ENCODE results near the gene MLYCD. TPM values are rescaled to one million over a fixed set of nuclear protein-coding genes. Genes with fewer than 3 reads are reported as not detected.

The MLYCD gene
- total RNA-seq, 2 donors from 2014 or later = 19.2 to 29.3 TPM

- Histone ChIP-seq H3K4me1 (peaks cover 31% of the 10 kb centered on the region), H3K36me3 (replicated peaks in 1 of 2; ENCODE audit: insufficient read depth in 1 of 2, low read depth in 2 of 2) (peaks cover 0 to 4% of the 10 kb centered on the region in 2 donors), H3K27me3 (no peaks in the 10 kb centered on the region), H3K9me3 (no peaks in the 10 kb centered on the region), H3K27ac (peak overlapping the region in 2 of 4 donors; percentile 97 to 100), H3K4me3 (no peak overlapping the region)
- 69 to 74% methylated on average over 21 to 22 of the region's 23 CpGs for WGBS, 2 donors
- intact Hi-C loops (cut with DNase I) = no loop called here
- TF ChIP-seq, protein P1, sequence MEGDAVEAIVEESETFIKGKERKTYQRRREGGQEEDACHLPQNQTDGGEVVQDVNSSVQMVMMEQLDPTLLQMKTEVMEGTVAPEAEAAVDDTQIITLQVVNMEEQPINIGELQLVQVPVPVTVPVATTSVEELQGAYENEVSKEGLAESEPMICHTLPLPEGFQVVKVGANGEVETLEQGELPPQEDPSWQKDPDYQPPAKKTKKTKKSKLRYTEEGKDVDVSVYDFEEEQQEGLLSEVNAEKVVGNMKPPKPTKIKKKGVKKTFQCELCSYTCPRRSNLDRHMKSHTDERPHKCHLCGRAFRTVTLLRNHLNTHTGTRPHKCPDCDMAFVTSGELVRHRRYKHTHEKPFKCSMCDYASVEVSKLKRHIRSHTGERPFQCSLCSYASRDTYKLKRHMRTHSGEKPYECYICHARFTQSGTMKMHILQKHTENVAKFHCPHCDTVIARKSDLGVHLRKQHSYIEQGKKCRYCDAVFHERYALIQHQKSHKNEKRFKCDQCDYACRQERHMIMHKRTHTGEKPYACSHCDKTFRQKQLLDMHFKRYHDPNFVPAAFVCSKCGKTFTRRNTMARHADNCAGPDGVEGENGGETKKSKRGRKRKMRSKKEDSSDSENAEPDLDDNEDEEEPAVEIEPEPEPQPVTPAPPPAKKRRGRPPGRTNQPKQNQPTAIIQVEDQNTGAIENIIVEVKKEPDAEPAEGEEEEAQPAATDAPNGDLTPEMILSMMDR (IDR thresholded peaks at IDR 0.05) = no peak
- no peak for TF ChIP-seq POLR2A (IDR thresholded peaks at IDR 0.05)
- ATAC-seq (no peak), DNase-seq (peak in 2 of 4 donors; percentile 33 to 43)
Observed at GRCh38 chr16:83955218-83956130, 56.6 kb downstream of the MLYCD start.

GRCh38 chr16:83956336-83957289 is 57.7 kb downstream of the MLYCD start:
- Histone ChIP-seq H3K4me1 (peaks cover 31% of the 10 kb centered on the region), H3K27ac (no peak overlapping the region), H3K27me3 (no peaks in the 10 kb centered on the region), H3K9me3 (no peaks in the 10 kb centered on the region), H3K36me3 (replicated peaks in 1 of 2; ENCODE audit: insufficient read depth in 1 of 2, low read depth in 2 of 2) (peaks cover 0 to 8% of the 10 kb centered on the region in 2 donors), H3K4me3 (no peak overlapping the region)
- 40 to 51% methylated on average over 13 to 22 of the region's 22 CpGs for WGBS, 2 donors
- intact Hi-C loops (cut with DNase I) = no loop called here
- DNase-seq = peak; percentile 80 to 87 (median 82)
- ATAC-seq = no peak
- TF ChIP-seq POLR2A (IDR thresholded peaks at IDR 0.05) = no peak
- TF ChIP-seq, protein P1 (IDR thresholded peaks at IDR 0.05) = peak; percentile 47 to 77 (median 70)

DNA sequence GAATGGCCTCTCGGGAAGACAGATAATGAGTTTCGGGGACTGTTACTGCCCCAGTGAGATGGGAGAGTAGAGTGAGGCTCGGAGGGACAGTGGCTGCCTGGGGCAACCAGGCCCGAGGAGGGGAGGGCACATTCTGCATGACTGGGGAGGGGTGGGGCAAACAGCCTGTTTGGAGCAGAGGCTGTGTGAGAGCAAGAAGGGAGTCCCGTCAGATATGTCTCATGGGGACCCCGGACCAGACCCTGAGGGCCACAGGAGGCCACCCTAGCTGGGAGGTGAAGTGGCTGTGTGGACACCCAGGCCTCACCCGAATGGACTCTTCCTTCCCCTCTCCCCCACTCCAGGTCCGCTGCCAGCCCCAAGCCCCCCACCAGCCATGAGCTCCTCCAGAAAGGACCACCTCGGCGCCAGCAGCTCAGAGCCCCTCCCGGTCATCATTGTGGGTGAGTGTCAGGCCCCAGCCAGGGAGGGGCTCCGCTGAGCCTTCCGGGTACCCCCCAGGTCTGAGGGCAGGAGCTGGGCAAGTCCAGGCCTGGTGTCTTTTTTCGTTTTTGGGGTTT is 58.5 kb downstream of the MLYCD start:
- H3K4me1 ChIP-seq = peaks cover 27% of the 10 kb centered on the region
- DNase-seq = no peak
- intact Hi-C loops (cut with DNase I) = no loop called here

DNA sequence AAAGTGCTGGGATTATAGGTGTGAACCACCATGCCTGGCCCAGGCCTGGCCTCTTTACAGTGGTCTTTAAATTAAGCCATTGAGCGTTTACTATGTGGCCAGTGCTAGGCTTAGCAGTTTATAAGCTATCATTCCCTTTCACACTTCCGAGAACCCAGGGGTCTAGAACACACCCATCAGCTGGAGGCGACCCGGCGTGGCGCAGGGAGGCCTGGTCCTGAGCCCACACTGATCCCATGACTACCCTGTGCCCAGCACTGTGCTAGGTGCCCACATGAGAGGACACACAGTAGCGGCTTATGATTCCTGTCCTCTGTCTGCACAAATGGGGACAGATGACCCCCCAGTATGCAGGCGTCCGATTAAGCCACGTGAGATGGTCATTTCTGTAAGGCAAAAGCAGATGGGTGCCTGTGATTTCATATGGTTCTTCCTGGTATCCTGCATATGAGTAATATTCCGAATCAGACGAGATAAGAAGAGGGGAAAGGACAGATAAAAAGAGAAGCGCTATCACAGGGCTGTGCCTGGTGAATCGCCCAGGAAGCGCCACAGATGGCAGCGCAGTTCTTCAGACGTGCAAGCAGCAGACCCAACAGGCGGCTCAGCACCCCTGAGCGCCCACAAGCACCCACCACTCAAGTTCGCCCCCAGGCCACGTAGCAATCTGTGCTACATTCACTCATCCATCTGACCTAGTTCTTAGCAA is 59.4 kb downstream of the MLYCD start:
- DNase-seq (no peak), ATAC-seq (no peak)
- Histone ChIP-seq H3K9me3 (no peaks in the 10 kb centered on the region), H3K4me3 (no peak overlapping the region), H3K27me3 (no peaks in the 10 kb centered on the region), H3K27ac (no peak overlapping the region), H3K4me1 (peaks cover 21% of the 10 kb centered on the region), H3K36me3 (replicated peaks in 1 of 2; ENCODE audit: insufficient read depth in 1 of 2, low read depth in 2 of 2) (peaks cover 0 to 11% of the 10 kb centered on the region in 2 donors)
- intact Hi-C loops (cut with DNase I) = no loop called here
- WGBS, 2 donors = 85 to 86% methylated on average over 19 to 21 of the region's 21 CpGs
- no peak for TF ChIP-seq POLR2A (IDR thresholded peaks at IDR 0.05)
- TF ChIP-seq, protein P1 (IDR thresholded peaks at IDR 0.05) = no peak

More for the DNA sequence above, 58.5 kb downstream of the MLYCD start:
- ATAC-seq = no peak
- Histone ChIP-seq H3K36me3 (replicated peaks in 1 of 2; ENCODE audit: insufficient read depth in 1 of 2, low read depth in 2 of 2) (peaks cover 0 to 8% of the 10 kb centered on the region in 2 donors), H3K9me3 (no peaks in the 10 kb centered on the region), H3K27ac (no peak overlapping the region), H3K4me3 (no peak overlapping the region), H3K27me3 (no peaks in the 10 kb centered on the region)
- 82 to 86% methylated on average over 13 of the region's 14 CpGs for WGBS, 2 donors
- no peak for TF ChIP-seq POLR2A (IDR thresholded peaks at IDR 0.05)
- TF ChIP-seq, protein P1 (IDR thresholded peaks at IDR 0.05) = no peak

All from body of pancreas (tissue), 4 donors.